ENCODE data around the gene NTHL1.

DNA sequence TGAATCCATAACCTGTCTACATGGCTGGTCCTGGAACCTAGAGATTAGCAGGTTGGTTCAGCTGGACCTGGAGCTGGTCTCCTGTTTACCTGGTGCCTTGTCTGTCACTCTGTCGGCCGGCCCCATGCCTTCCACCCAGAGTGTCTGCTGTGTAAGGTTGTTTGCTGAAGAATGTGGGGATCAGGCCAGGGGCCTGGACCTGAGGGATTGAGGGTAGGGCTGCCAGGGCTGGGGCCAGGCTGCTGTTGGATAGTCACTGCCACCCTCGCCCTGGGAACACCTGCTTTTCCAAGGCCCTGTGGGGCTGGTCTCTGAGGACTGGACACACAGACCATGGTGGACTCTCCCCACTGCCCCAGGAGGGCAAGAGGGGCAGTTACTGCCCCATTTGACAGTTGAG, 19.5 kb downstream of the NTHL1 start:
- TF ChIP-seq EZH2 (IDR thresholded peaks at IDR 0.05; ENCODE audit: insufficient read depth, low read length) = no peak
- TF ChIP-seq, protein P1, sequence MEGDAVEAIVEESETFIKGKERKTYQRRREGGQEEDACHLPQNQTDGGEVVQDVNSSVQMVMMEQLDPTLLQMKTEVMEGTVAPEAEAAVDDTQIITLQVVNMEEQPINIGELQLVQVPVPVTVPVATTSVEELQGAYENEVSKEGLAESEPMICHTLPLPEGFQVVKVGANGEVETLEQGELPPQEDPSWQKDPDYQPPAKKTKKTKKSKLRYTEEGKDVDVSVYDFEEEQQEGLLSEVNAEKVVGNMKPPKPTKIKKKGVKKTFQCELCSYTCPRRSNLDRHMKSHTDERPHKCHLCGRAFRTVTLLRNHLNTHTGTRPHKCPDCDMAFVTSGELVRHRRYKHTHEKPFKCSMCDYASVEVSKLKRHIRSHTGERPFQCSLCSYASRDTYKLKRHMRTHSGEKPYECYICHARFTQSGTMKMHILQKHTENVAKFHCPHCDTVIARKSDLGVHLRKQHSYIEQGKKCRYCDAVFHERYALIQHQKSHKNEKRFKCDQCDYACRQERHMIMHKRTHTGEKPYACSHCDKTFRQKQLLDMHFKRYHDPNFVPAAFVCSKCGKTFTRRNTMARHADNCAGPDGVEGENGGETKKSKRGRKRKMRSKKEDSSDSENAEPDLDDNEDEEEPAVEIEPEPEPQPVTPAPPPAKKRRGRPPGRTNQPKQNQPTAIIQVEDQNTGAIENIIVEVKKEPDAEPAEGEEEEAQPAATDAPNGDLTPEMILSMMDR (IDR thresholded peaks at IDR 0.05; ENCODE audit: insufficient read depth, low read depth, low read length) = no peak

All from astrocyte (in vitro differentiated cells and primary cell).